NK-92 (cell line): Measurements from ENCODE around the gene LIMS1.
"Not testable (repeated sequence)": the region's sequence is repeated elsewhere in the genome, so short reads cannot be mapped to it uniquely, and the experiment has no call there.

ENCODE experiments used
- DNase-seq: peaks from one replicate; lab custom pipeline; 2025; ENCODE audit not compliant: unreplicated experiment; lab: John Stamatoyannopoulos, UW

Gene LIMS1

GRCh38 chr2:108657517-108657916 lies 123.2 kb downstream of the LIMS1 start:
- not testable (repeated sequence) for DNase-seq

- DNase-seq: not testable (repeated sequence)
Measured at GRCh38 chr2:108658553-108658952, 124.3 kb downstream of the LIMS1 start.

- not testable (repeated sequence) for DNase-seq
Measured at GRCh38 chr2:108661493-108661892, 127.2 kb downstream of the LIMS1 start.

- DNase-seq: not testable (repeated sequence)
Measured at GRCh38 chr2:108662207-108662612, 127.9 kb downstream of the LIMS1 start.

- DNase-seq: not testable (repeated sequence)
Measured at GRCh38 chr2:108663346-108663745, 129.1 kb downstream of the LIMS1 start.

GRCh38 chr2:108664089-108664488 lies 129.8 kb downstream of the LIMS1 start:
- not testable (repeated sequence) for DNase-seq

GRCh38 chr2:108664979-108665378 lies 130.7 kb downstream of the LIMS1 start:
- not testable (repeated sequence) for DNase-seq

GRCh38 chr2:108665975-108666374 lies 131.7 kb downstream of the LIMS1 start:
- DNase-seq: not testable (repeated sequence)

- not testable (repeated sequence) for DNase-seq
Measured at GRCh38 chr2:108667140-108667539, 132.9 kb downstream of the LIMS1 start.

- not testable (repeated sequence) for DNase-seq
Measured at GRCh38 chr2:108670282-108670681, 136.0 kb downstream of the LIMS1 start.

GRCh38 chr2:108672200-108672805 lies 138.0 kb downstream of the LIMS1 start:
- DNase-seq: not testable (repeated sequence)

- not testable (repeated sequence) for DNase-seq
Measured at GRCh38 chr2:108676522-108676921, 142.3 kb downstream of the LIMS1 start.

- not testable (repeated sequence) for DNase-seq
Measured at GRCh38 chr2:108677239-108677744, 143.0 kb downstream of the LIMS1 start.

- not testable (repeated sequence) for DNase-seq
Measured at GRCh38 chr2:108678198-108678651, 144.0 kb downstream of the LIMS1 start.

- DNase-seq: not testable (repeated sequence)
Measured at GRCh38 chr2:108680805-108681204, 146.5 kb downstream of the LIMS1 start.

GRCh38 chr2:108688818-108689756 lies 154.8 kb downstream of the LIMS1 start:
- not testable (repeated sequence) for DNase-seq

GRCh38 chr2:108690001-108690400 lies 155.7 kb downstream of the LIMS1 start:
- not testable (repeated sequence) for DNase-seq

- no peak for DNase-seq
Measured at GRCh38 chr2:108691447-108691846, 157.2 kb downstream of the LIMS1 start.

GRCh38 chr2:108701208-108701607 lies 166.9 kb downstream of the LIMS1 start:
- DNase-seq: no peak

GRCh38 chr2:108701806-108702205 lies 167.5 kb downstream of the LIMS1 start:
- DNase-seq: no peak

GRCh38 chr2:108704871-108705270 lies 170.6 kb downstream of the LIMS1 start:
- DNase-seq: no peak

GRCh38 chr2:108707300-108707699 lies 173.0 kb downstream of the LIMS1 start:
- DNase-seq: no peak
